ENCODE data around the gene SEC23B. TPM values are rescaled to one million over a fixed set of nuclear protein-coding genes. Genes with fewer than 3 reads are reported as not detected.

The SEC23B gene
- total and polyA plus RNA-seq, 2 experiments from 2014 or later: 27.2 to 66.6 TPM

GRCh38 chr20:18496042-18496441, 11.7 kb upstream of the SEC23B start:
- peaks cover 14% of the 10 kb centered on the region for H3K36me3 ChIP-seq (ENCODE audit: insufficient read depth)
- no peak overlapping the region for H2AFZ ChIP-seq
- H3K4me3 ChIP-seq: peak overlapping the region; percentile 87
- peak overlapping the region; percentile 87 for H3K4me2 ChIP-seq
- peak; percentile 5; the same call in 1 of the 3 replicates for ATAC-seq
- H3K4me1 ChIP-seq (ENCODE audit: insufficient read depth): peaks cover 13% of the 10 kb centered on the region
- H3K9me2 ChIP-seq (ENCODE audit: insufficient read depth): no peaks in the 10 kb centered on the region
- peaks cover 4% of the 10 kb centered on the region; the same call in 1 of the 2 replicates for H4K20me1 ChIP-seq (replicated peaks; ENCODE audit: insufficient read depth)
- Mint-ChIP-seq H3K4me3 (peak overlapping the region; percentile 98), H3K27ac (no peak overlapping the region; the same call in 1 of the 2 replicates), H3K9me3 (no peaks in the 10 kb centered on the region), H3K4me1 (peaks cover 13% of the 10 kb centered on the region), H3K36me3 (ENCODE audit: low read depth) (peaks cover 9% of the 10 kb centered on the region; the same call in 2 of the 3 replicates), H3K27me3 (ENCODE audit: insufficient read depth, low read depth, poor library complexity) (peaks cover 3% of the 10 kb centered on the region)
- no peaks in the 10 kb centered on the region for H3F3A ChIP-seq (replicated peaks; ENCODE audit: low read depth)
- peaks cover 16% of the 10 kb centered on the region for H3K79me2 ChIP-seq (replicated peaks; ENCODE audit: insufficient read depth)
- no peak overlapping the region for H3K27ac ChIP-seq (ENCODE audit: low read depth)
- H3K27me3 ChIP-seq (ENCODE audit: insufficient read depth): no peaks in the 10 kb centered on the region
- DNase-seq (ENCODE audit: low spot score): peak; percentile 5
- TF ChIP-seq CREB1 (CRISPR knock-in tag; IDR thresholded peaks at IDR 0.05; ENCODE audit: low read depth): no peak
- no peak for TF ChIP-seq ETS1 (IDR thresholded peaks at IDR 0.05)
- TF ChIP-seq EZH2phosphoT487 (IDR thresholded peaks at IDR 0.05; ENCODE audit: unreplicated experiment): no peak
- no peak for TF ChIP-seq REST (IDR thresholded peaks at IDR 0.05; ENCODE audit: unreplicated experiment)
- TF ChIP-seq STAT1 (IDR thresholded peaks at IDR 0.05; ENCODE audit: unreplicated experiment): no peak
- TF ChIP-seq CTCF (conservative IDR thresholded peaks at IDR 0.05; ENCODE audit: low read depth in 2 of 2): no peak
- TF ChIP-seq, protein P1, sequence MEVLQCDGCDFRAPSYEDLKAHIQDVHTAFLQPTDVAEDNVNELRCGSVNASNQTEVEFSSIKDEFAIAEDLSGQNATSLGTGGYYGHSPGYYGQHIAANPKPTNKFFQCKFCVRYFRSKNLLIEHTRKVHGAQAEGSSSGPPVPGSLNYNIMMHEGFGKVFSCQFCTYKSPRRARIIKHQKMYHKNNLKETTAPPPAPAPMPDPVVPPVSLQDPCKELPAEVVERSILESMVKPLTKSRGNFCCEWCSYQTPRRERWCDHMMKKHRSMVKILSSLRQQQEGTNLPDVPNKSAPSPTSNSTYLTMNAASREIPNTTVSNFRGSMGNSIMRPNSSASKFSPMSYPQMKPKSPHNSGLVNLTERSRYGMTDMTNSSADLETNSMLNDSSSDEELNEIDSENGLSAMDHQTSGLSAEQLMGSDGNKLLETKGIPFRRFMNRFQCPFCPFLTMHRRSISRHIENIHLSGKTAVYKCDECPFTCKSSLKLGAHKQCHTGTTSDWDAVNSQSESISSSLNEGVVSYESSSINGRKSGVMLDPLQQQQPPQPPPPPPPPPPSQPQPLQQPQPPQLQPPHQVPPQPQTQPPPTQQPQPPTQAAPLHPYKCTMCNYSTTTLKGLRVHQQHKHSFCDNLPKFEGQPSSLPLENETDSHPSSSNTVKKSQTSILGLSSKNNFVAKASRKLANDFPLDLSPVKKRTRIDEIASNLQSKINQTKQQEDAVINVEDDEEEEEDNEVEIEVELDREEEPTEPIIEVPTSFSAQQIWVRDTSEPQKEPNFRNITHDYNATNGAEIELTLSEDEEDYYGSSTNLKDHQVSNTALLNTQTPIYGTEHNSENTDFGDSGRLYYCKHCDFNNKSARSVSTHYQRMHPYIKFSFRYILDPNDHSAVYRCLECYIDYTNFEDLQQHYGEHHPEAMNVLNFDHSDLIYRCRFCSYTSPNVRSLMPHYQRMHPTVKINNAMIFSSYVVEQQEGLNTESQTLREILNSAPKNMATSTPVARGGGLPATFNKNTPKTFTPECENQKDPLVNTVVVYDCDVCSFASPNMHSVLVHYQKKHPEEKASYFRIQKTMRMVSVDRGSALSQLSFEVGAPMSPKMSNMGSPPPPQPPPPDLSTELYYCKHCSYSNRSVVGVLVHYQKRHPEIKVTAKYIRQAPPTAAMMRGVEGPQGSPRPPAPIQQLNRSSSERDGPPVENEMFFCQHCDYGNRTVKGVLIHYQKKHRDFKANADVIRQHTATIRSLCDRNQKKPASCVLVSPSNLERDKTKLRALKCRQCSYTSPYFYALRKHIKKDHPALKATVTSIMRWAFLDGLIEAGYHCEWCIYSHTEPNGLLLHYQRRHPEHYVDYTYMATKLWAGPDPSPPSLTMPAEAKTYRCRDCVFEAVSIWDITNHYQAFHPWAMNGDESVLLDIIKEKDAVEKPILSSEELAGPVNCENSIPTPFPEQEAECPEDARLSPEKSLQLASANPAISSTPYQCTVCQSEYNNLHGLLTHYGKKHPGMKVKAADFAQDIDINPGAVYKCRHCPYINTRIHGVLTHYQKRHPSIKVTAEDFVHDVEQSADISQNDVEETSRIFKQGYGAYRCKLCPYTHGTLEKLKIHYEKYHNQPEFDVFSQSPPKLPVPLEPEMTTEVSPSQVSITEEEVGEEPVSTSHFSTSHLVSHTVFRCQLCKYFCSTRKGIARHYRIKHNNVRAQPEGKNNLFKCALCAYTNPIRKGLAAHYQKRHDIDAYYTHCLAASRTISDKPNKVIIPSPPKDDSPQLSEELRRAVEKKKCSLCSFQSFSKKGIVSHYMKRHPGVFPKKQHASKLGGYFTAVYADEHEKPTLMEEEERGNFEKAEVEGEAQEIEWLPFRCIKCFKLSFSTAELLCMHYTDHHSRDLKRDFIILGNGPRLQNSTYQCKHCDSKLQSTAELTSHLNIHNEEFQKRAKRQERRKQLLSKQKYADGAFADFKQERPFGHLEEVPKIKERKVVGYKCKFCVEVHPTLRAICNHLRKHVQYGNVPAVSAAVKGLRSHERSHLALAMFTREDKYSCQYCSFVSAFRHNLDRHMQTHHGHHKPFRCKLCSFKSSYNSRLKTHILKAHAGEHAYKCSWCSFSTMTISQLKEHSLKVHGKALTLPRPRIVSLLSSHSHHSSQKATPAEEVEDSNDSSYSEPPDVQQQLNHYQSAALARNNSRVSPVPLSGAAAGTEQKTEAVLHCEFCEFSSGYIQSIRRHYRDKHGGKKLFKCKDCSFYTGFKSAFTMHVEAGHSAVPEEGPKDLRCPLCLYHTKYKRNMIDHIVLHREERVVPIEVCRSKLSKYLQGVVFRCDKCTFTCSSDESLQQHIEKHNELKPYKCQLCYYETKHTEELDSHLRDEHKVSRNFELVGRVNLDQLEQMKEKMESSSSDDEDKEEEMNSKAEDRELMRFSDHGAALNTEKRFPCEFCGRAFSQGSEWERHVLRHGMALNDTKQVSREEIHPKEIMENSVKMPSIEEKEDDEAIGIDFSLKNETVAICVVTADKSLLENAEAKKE (CRISPR knock-in tag; IDR thresholded peaks at IDR 0.05): no peak

All from GM23338 (cell line).